ENCODE data around the gene ISG15. TPM values are rescaled to one million over a fixed set of nuclear protein-coding genes. Genes with fewer than 3 reads are reported as not detected.
A peak's percentile ranks its signal among the peaks of the same experiment; 100 is the strongest.

The ISG15 gene
- total and polyA plus RNA-seq, 9 of the 15 experiments (the other 6 are each of a cell fraction or from before 2014, with no cell fraction given) = 0.40 to 58.3 (median 12.2) TPM

DNA sequence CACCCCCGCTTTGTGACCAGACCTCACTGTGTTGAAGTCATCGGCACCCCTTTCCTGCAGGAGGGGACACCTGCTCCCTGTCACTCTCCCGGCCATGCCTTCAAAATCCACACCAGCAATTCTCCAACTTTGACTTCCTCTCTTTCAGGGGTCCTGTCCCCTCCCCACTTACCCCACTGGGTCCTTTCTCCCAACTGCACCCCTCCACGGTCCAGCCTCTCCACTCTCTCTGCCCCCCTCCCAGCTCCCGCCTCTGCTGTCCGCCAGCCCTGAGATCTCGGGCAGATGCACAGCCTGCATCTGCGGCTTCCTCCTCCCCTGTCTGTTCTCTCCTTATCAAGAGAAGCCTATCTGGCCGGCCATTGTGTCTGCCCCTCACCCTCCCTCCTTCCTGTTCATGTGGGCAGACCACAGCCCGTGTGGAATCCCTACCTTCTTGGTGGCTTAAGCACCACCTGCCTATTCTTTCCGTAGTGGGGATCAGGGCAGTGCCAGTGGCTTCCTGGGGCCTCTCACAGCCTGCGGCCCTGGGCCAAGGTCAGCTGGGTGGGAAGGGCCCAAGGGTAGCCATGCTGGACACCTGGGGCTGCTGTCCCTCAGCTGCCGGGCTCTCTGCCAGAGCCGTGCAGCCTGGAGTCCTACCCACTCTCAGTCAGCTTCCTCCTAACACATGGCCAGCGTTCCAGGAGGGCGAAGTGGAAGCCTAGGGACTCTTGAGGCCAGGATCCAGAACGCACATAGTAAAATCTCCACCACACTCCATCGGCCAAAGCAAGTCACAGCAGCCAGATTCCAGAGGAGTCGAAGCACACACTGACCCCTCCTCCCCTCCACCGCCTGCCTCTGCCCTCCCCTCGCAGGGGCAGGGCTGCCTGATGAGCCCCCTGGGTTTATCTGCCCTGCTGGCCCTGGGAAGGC lies 8.3 kb upstream of the ISG15 start (continued):
- no peak for TF ChIP-seq HIVEP1 (CRISPR knock-in tag; IDR thresholded peaks at IDR 0.05)
- TF ChIP-seq CHD2 (IDR thresholded peaks at IDR 0.05; ENCODE audit: low read depth, low read length) = peak; percentile 51
- TF ChIP-seq ZNF445 (CRISPR knock-in tag; IDR thresholded peaks at IDR 0.05; ENCODE audit: low read depth) = 0 out of 2 replicates have a peak, but pooled peaks have one; percentile 32
- TF ChIP-seq ELF2 (CRISPR knock-in tag; IDR thresholded peaks at IDR 0.05) = peak; percentile 79; the same call in 1 of the 2 replicates
- no peak for TF ChIP-seq TGIF2 (CRISPR knock-in tag; IDR thresholded peaks at IDR 0.05)
- peak; percentile 46; the same call in 1 of the 2 replicates for TF ChIP-seq TCF7 (IDR thresholded peaks at IDR 0.05; ENCODE audit: borderline replicate concordance)
- no peak for TF ChIP-seq IRF2 (CRISPR knock-in tag; IDR thresholded peaks at IDR 0.05)

GRCh38 chr1:1005774-1006304 lies 7.5 kb upstream of the ISG15 start:
- 0 out of 2 replicates have a peak, but pooled peaks cover 4% of the 10 kb centered on the region for H4K20me1 ChIP-seq (replicated peaks; ENCODE audit: control insufficient read depth, insufficient read depth, low read length)
- H3K27me3 ChIP-seq (ENCODE audit: control insufficient read depth in 2 of 2, insufficient read depth in 2 of 2, low read length in 2 of 2) = no peaks in the 10 kb centered on the region
- intact Hi-C loops (cut with micrococcal nuclease) (no loop called here), in situ Hi-C loops (cut with MboI) (no loop called here)
- no peak overlapping the region for H3K4me3 ChIP-seq
- no TSS peak for BruUV-seq (replicated peaks)
- H3K9ac ChIP-seq (ENCODE audit: insufficient read depth in 1 of 2, low read depth in 2 of 2, low read length in 2 of 2) = peak overlapping the region in 1 of 2 experiments; percentile 90; a peak in 2 of 4 replicates
- no peaks in the 10 kb centered on the region; the same call in none of the 2 replicates for H3K9me3 ChIP-seq (replicated peaks; ENCODE audit: control insufficient read depth, insufficient read depth, low read depth, low read length)
- ChIA-PET POLR2A (interaction anchor here (0.9 to 2.6 kb wide), 2 partner anchors 8 to 9 kb away, joined by 4 to 9 read pairs; partner anchors contain the start of gene ISG15), CTCF (ENCODE audit: low intra/inter-chr PET ratio) (no interaction called here)
- peaks cover 9% of the 10 kb centered on the region; the same call in 2 of the 3 replicates for H3K79me2 ChIP-seq (ENCODE audit: control insufficient read depth, insufficient read depth, low read length)
- peak; percentile 37; the same call in 1 of the 2 replicates for TF ChIP-seq POLR2G (IDR thresholded peaks at IDR 0.05; ENCODE audit: low read depth, low read length)
- TF ChIP-seq, protein P1, sequence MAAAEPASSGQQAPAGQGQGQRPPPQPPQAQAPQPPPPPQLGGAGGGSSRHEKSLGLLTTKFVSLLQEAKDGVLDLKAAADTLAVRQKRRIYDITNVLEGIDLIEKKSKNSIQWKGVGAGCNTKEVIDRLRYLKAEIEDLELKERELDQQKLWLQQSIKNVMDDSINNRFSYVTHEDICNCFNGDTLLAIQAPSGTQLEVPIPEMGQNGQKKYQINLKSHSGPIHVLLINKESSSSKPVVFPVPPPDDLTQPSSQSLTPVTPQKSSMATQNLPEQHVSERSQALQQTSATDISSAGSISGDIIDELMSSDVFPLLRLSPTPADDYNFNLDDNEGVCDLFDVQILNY (CRISPR knock-in tag; IDR thresholded peaks at IDR 0.05) = no peak
- H3K9me1 ChIP-seq (ENCODE audit: control insufficient read depth, insufficient read depth, low read length) = no peaks in the 10 kb centered on the region
- H3K36me3 ChIP-seq (ENCODE audit: control insufficient read depth, insufficient read depth, low read length) = no peaks in the 10 kb centered on the region
- DNase-seq (ENCODE audit: extremely low read depth in 1 of 4, low spot score in 3 of 4) (peak in 2 of 4 experiments; percentile 6 to 7), FAIRE-seq (no peak), ATAC-seq (no peak)
- H2AFZ ChIP-seq (ENCODE audit: low read depth, low read length) = no peak overlapping the region
- H3K4me2 ChIP-seq (ENCODE audit: insufficient read depth, low read length) = no peak overlapping the region
- peaks cover 37 to 58% of the 10 kb centered on the region in 2 experiments for H3K4me1 ChIP-seq (replicated peaks in 1 of 2; ENCODE audit: control insufficient read depth in 2 of 2, insufficient read depth in 2 of 2, low read length in 2 of 2)
- WGBS (ENCODE audit: insufficient coverage, low coverage, missing lambda C conversion rate) = 80% methylated on average over 16 of the region's 23 CpGs
- H3K27ac ChIP-seq (ENCODE audit: extremely low read depth, low read depth, low read length) = no peak overlapping the region
